Liver (tissue), 9 donors: ENCODE results near the gene PPA2. TPM values are rescaled to one million over a fixed set of nuclear protein-coding genes. Genes with fewer than 3 reads are reported as not detected.

Source experiments
- DNase-seq: peaks from one replicate; pipeline ENCODE4 v3.0.0-alpha.2; 2017; ENCODE audit warnings: low spot score
- H3K27ac ChIP-seq, 2 donors: one replicate each; pipeline ENCODE4 v1.7.0; 2013; ENCODE audit warnings: inconsistent platforms in 2 of 2, low read length in 2 of 2, control low read depth in 1 of 2, low read depth in 1 of 2, mild to moderate bottlenecking in 1 of 2
- H3K27me3 ChIP-seq, 4 donors: one replicate each; pipeline versions ENCODE4 v1.6.1 to v1.7.0; 2013; ENCODE audit warnings: low read length in 3 of 4, inconsistent platforms in 1 of 4, mild to moderate bottlenecking in 1 of 4, moderate library complexity in 1 of 4; ENCODE audit not compliant: control insufficient read depth in 4 of 4, insufficient read depth in 4 of 4
- H3K36me3 ChIP-seq, 4 donors: one replicate each; pipeline versions ENCODE4 v1.6.1 to v1.7.0; 2013; ENCODE audit warnings: low read length in 3 of 4, mild to moderate bottlenecking in 3 of 4, low read depth in 1 of 4, moderate library complexity in 1 of 4; ENCODE audit not compliant: control insufficient read depth in 4 of 4, insufficient read depth in 3 of 4
- H3K4me1 ChIP-seq, 4 donors: one replicate each; pipeline versions ENCODE4 v1.6.1 to v1.7.0; 2013; ENCODE audit warnings: low read length in 3 of 4, mild to moderate bottlenecking in 3 of 4, moderate library complexity in 1 of 4; ENCODE audit not compliant: control insufficient read depth in 4 of 4, insufficient read depth in 4 of 4
- H3K4me3 ChIP-seq, 3 donors: one replicate each; pipeline versions ENCODE4 v1.6.1 to v1.7.0; 2013; ENCODE audit warnings: low read length in 3 of 3, control low read depth in 1 of 3, low read depth in 1 of 3, mild to moderate bottlenecking in 1 of 3
- H3K9ac ChIP-seq, 2 donors: one replicate each; pipeline ENCODE4 v1.7.0; 2013; ENCODE audit warnings: low read length in 2 of 2, mild to moderate bottlenecking in 2 of 2, moderate library complexity in 2 of 2, control low read depth in 1 of 2, low read depth in 1 of 2
- H3K9me3 ChIP-seq, 4 donors: one replicate each; pipeline versions ENCODE4 v1.6.1 to v1.7.0; 2013; ENCODE audit warnings: low read length in 3 of 4; ENCODE audit not compliant: control insufficient read depth in 4 of 4
- ATF3 ChIP-seq: IDR thresholded peaks from 2 replicates; pipeline ENCODE4 v1.6.1; 2016; ENCODE audit warnings: antibody characterized with exemption
- CTCF ChIP-seq: fragments of 150-350 bp; IDR thresholded peaks from 2 replicates; pipeline ENCODE4 v1.5.1; 2017; ENCODE audit warnings: improper control_type of control experiment, low read depth, low read length; ENCODE audit not compliant: missing input control
- EGR1 ChIP-seq, 2 donors: IDR thresholded peaks; 2 replicates each; pipeline ENCODE4 v1.6.1; 2016 to 2018; ENCODE audit warnings: antibody characterized with exemption in 2 of 2, low read depth in 2 of 2
- FOXA1 ChIP-seq: IDR thresholded peaks from 2 replicates; pipeline ENCODE4 v1.6.1; 2016; ENCODE audit warnings: antibody characterized with exemption
- FOXA2 ChIP-seq: IDR thresholded peaks from 2 replicates; pipeline ENCODE4 v1.6.1; 2016; ENCODE audit warnings: antibody characterized with exemption
- GABPA ChIP-seq, 2 donors: IDR thresholded peaks in 1 of 2; conservative IDR thresholded peaks in 1 of 2; 2 replicates each; pipeline ENCODE4 v1.6.1; 2016; ENCODE audit warnings: antibody characterized with exemption in 2 of 2, mild to moderate bottlenecking in 1 of 2, moderate library complexity in 1 of 2
- HNF4A ChIP-seq, 2 donors: conservative IDR thresholded peaks; 2 replicates each; pipeline ENCODE4 v1.6.1; 2016; ENCODE audit warnings: antibody characterized with exemption in 2 of 2, mild to moderate bottlenecking in 2 of 2
- JUND ChIP-seq, 2 donors: IDR thresholded peaks; 2 replicates each; pipeline ENCODE4 v1.6.1; 2016; ENCODE audit warnings: antibody characterized with exemption in 2 of 2
- NR2F2 ChIP-seq: IDR thresholded peaks from 2 replicates; pipeline ENCODE4 v1.6.1; 2016; ENCODE audit warnings: antibody characterized with exemption
- RAD21 ChIP-seq, 2 donors: IDR thresholded peaks; 2 replicates each; pipeline ENCODE4 v1.6.1; 2016; ENCODE audit warnings: antibody characterized with exemption in 2 of 2, mild to moderate bottlenecking in 2 of 2
- REST ChIP-seq: IDR thresholded peaks from 2 replicates; pipeline ENCODE4 v1.6.1; 2016; ENCODE audit warnings: antibody characterized with exemption, mild to moderate bottlenecking
- RXRA ChIP-seq, 2 donors: IDR thresholded peaks; 2 replicates each; pipeline ENCODE4 v1.6.1; 2017 to 2018; ENCODE audit warnings: antibody characterized with exemption in 2 of 2, mild to moderate bottlenecking in 1 of 2
- SP1 ChIP-seq: IDR thresholded peaks from 2 replicates; pipeline ENCODE4 v1.6.1; 2018; ENCODE audit warnings: antibody characterized with exemption, mild to moderate bottlenecking
- TAF1 ChIP-seq: conservative IDR thresholded peaks from 2 replicates; pipeline ENCODE4 v1.6.1; 2016; ENCODE audit warnings: antibody characterized with exemption, mild to moderate bottlenecking
- ZBTB33 ChIP-seq: IDR thresholded peaks from 2 replicates; pipeline ENCODE4 v1.6.1; 2016; ENCODE audit warnings: antibody characterized with exemption
- WGBS: extraction: QIAGEN DNeasy Blood & Tissue Kit; methylation state at CpG from one replicate; pipeline ENCODE4 v1.1.7; 2013; 5-methylcytosine and 5-hydroxymethylcytosine counted together
- polyA plus RNA-seq, 2 donors: library from polyadenylated mRNA; stranded (reverse) in 1 of 2; unstranded in 1 of 2; fragments of 200-250 nt in 1 of 2; fragments of >200 nt in 1 of 2; fragmentation: Nextera tagmentation in 1 of 2; extraction: Ambion mirVana in 1 of 2; gene quantifications; one replicate each; pipeline versions ENCODE4 v1.2.1 to v1.2.3, GENCODE V29; 2013 to 2015
- total RNA-seq, 2 donors: library from RNA; depleted of rRNA; stranded (reverse); fragments of >200 nt; gene quantifications; one replicate each; pipeline ENCODE4 v1.2.3, GENCODE V29; 2014
- donor health status: healthy.
- donor health status: healthy.
- donor health status: healthy.
- donor health status: healthy.
- donor health status: healthy.

The PPA2 gene
- total and polyA plus RNA-seq, 4 donors: 48.3 to 102 (median 70.8) TPM

GRCh38 chr4:105510245-105510644 lies 36.4 kb upstream of the PPA2 start (continued):
- no peak for TF ChIP-seq REST

GRCh38 chr4:105509714-105510113 lies 35.9 kb upstream of the PPA2 start:
- no peak overlapping the region for H3K4me3 ChIP-seq
- no peak overlapping the region for H3K27ac ChIP-seq
- WGBS: 54% methylated on average over 1 of the region's 1 CpG
- no peak for TF ChIP-seq EGR1 (IDR thresholded peaks at IDR 0.05; ENCODE audit: low read depth in 2 of 2)
- no peaks in the 10 kb centered on the region for H3K36me3 ChIP-seq
- H3K9ac ChIP-seq: no peak overlapping the region
- H3K27me3 ChIP-seq: no peaks in the 10 kb centered on the region
- H3K9me3 ChIP-seq: no peaks in the 10 kb centered on the region
- H3K4me1 ChIP-seq: no peaks in the 10 kb centered on the region
- no peak for DNase-seq

GRCh38 chr4:105509291-105509690 lies 35.4 kb upstream of the PPA2 start:
- Histone ChIP-seq H3K4me3 (no peak overlapping the region), H3K9ac (no peak overlapping the region), H3K27me3 (no peaks in the 10 kb centered on the region), H3K36me3 (no peaks in the 10 kb centered on the region), H3K9me3 (no peaks in the 10 kb centered on the region), H3K4me1 (no peaks in the 10 kb centered on the region), H3K27ac (no peak overlapping the region)
- DNase-seq: no peak
- WGBS: 82% methylated on average over 1 of the region's 1 CpG
- TF ChIP-seq FOXA1 (no peak), NR2F2 (no peak), GABPA (IDR thresholded peaks at IDR 0.05 in 1 of 2, conservative IDR thresholded peaks at IDR 0.05 in 1 of 2) (no peak), RXRA (IDR thresholded peaks at IDR 0.05) (no peak), ATF3 (no peak), TAF1 (no peak), JUND (IDR thresholded peaks at IDR 0.05) (no peak), FOXA2 (no peak), HNF4A (conservative IDR thresholded peaks at IDR 0.05) (no peak), CTCF (no peak), SP1 (no peak), EGR1 (IDR thresholded peaks at IDR 0.05; ENCODE audit: low read depth in 2 of 2) (no peak), RAD21 (IDR thresholded peaks at IDR 0.05) (no peak), ZBTB33 (no peak)
